C1 segment of cervical spinal cord (tissue), 14 donors: ENCODE data around the gene OBSCN.
A peak's percentile ranks its signal among the peaks of the same experiment; 100 is the strongest.

Source experiments
- DNase-seq, 14 donors: peaks; one replicate each; lab custom pipeline; 2025; lab: John Stamatoyannopoulos, UW

OBSCN gene

GRCh38 chr1:228207851-228208821 lies at the start of gene OBSCN:
Gene OBSCN (plus strand): TSS chr1:228208044. CDS start chr1:228211784, 3,740 bp downstream.
- DNase-seq: no peak

- DNase-seq: no peak
These were observed 49.5 kb upstream of the OBSCN start for GRCh38 chr1:228158151-228159007.

- no peak for DNase-seq
These were observed 48.7 kb upstream of the OBSCN start for GRCh38 chr1:228159008-228159665.

GRCh38 chr1:228160201-228160761 lies 47.6 kb upstream of the OBSCN start:
- DNase-seq: no peak

- DNase-seq: no peak
These were observed 46.5 kb upstream of the OBSCN start for GRCh38 chr1:228161362-228161761.

- no peak for DNase-seq
These were observed 46.0 kb upstream of the OBSCN start for GRCh38 chr1:228161866-228162265.

GRCh38 chr1:228162286-228163006 lies 45.4 kb upstream of the OBSCN start:
- DNase-seq: no peak

GRCh38 chr1:228163007-228163753 lies 44.7 kb upstream of the OBSCN start:
- no peak for DNase-seq

GRCh38 chr1:228163776-228164519 lies 43.9 kb upstream of the OBSCN start:
- DNase-seq: no peak

- no peak for DNase-seq
These were observed 43.1 kb upstream of the OBSCN start for GRCh38 chr1:228164561-228165371.

- DNase-seq: peak; percentile 93 to 100 (median 98)
These were observed 42.3 kb upstream of the OBSCN start, which contains the start of gene IBA57 for GRCh38 chr1:228165372-228166169. Gene IBA57 (plus strand): TSS chr1:228165804. CDS start chr1:228165817, 13 bp downstream.

- DNase-seq: peak in 9 of 14 donors; percentile 71 to 90 (median 82)
These were observed 41.5 kb upstream of the OBSCN start for GRCh38 chr1:228166170-228166936.

GRCh38 chr1:228168563-228169270 lies 39.1 kb upstream of the OBSCN start:
- DNase-seq: no peak

- DNase-seq: no peak
These were observed 38.5 kb upstream of the OBSCN start for GRCh38 chr1:228169345-228169744.

- no peak for DNase-seq
These were observed 37.2 kb upstream of the OBSCN start for GRCh38 chr1:228170666-228171065.
